Measurements from ENCODE around the gene SLIT3. TPM values are rescaled to one million over a fixed set of nuclear protein-coding genes. Genes with fewer than 3 reads are reported as not detected.

The SLIT3 gene
- total RNA-seq, 1 donor from 2014 or later, result not detected

GRCh38 chr5:168842571-168843205 is 458.3 kb downstream of the SLIT3 start:
- DNase-seq (ENCODE audit: low read depth in 2 of 2), result no peak

- DNase-seq (ENCODE audit: low read depth in 2 of 2), result no peak
Measured at GRCh38 chr5:168837852-168838251, 463.1 kb downstream of the SLIT3 start.

GRCh38 chr5:168836603-168837231 is 464.2 kb downstream of the SLIT3 start:
- DNase-seq (ENCODE audit: low read depth in 2 of 2), result no peak

DNA sequence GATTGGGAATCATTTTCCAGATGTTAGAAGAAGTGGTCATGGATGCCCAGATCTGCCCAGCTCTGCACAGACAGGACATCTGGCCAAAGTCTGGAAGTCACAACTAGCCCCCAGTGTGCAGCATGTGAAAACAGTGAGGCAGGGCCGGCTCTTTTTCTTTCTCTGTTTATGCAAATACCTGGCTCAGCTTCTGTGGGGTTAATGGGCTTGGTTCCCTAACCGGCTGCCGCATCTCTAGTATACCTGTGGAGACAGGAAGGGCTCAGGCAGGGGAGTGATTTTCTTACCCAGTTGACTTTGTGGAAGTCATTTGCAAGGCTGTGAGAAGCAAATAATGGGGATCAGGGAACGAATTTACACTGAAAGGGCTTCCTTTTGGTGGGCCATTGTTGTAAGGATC is 467.0 kb downstream of the SLIT3 start:
- no peak for DNase-seq (ENCODE audit: low read depth in 2 of 2)

DNA sequence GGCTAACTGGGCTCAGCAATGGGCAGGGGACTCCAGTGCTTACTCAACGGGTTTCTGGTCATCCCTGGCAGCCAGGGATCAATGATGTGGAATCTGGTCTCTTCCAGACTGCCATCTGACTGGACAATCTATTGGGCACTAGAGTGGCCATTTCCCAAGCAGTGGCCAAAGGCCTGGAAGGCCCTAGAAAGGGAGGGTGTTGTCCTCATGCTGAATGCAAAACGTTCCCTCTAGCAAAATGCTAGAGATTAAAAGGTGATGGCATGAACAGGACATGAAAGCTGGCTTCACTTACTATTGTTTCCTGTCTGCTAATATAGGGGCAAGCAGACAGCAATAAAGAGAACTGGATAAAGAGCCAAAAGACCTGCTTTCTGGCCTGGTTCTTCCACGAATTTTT is 467.6 kb downstream of the SLIT3 start:
- peak in 1 of 2 donors; percentile 4 for DNase-seq (ENCODE audit: low read depth in 2 of 2)

GRCh38 chr5:168832308-168832707 is 468.6 kb downstream of the SLIT3 start:
- DNase-seq (ENCODE audit: low read depth in 2 of 2), result no peak

DNA sequence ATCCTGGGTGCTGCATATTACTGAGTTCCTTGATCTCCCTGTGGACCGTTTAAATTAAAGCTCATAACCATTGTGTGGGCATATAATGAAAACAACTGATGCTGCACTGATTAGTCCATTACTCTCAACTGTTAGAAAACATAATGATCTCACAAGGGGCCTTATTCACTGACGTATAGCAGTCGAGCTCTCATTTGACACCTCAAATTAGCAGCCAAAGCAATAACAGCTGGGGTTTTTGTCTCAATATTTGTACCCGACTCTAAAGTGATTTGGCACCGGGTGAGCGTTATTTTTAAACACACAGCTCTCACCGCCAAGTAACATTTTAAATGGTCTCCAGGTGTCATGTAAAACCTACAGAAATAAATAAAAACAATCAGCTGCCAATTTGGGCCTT is 469.6 kb downstream of the SLIT3 start:
- no peak for DNase-seq (ENCODE audit: low read depth in 2 of 2)

GRCh38 chr5:168830833-168831232 is 470.1 kb downstream of the SLIT3 start:
- no peak for DNase-seq (ENCODE audit: low read depth in 2 of 2)

GRCh38 chr5:168829922-168830417 is 471.0 kb downstream of the SLIT3 start:
- no peak for DNase-seq (ENCODE audit: low read depth in 2 of 2)

GRCh38 chr5:168829044-168829443 is 471.9 kb downstream of the SLIT3 start:
- DNase-seq (ENCODE audit: low read depth in 2 of 2), result no peak

- DNase-seq (ENCODE audit: low read depth in 2 of 2), result no peak
Measured at GRCh38 chr5:168827636-168828035, 473.3 kb downstream of the SLIT3 start.

GRCh38 chr5:168826246-168826725 is 474.7 kb downstream of the SLIT3 start:
- DNase-seq (ENCODE audit: low read depth in 2 of 2), result no peak

DNA sequence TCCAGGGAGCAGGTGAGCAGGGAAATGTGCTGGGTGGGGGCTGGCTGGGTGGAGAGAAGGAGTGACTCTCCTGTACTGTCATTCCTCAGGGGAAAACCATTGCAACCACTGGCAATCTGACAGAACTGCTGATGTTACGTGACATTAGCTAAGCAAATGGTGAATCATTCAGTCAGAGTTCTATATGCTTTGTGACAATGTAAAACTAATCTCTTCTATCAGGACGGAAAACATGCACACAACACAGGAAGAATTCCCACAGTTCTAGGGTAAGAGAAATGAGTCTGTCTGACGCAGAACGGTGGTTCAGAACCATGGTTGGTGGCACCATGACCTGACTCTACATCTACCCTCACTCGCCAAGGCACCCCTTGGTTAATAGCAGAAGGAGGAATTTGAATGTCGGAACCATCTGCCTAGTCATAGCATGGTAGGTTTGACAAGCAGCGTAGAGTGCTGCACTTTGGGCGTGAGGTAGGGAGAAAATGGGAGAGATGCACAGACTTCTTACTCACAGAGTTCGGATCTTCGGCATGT is 478.1 kb downstream of the SLIT3 start:
- no peak for DNase-seq (ENCODE audit: low read depth in 2 of 2)

GRCh38 chr5:168822248-168822744 is 478.6 kb downstream of the SLIT3 start:
- DNase-seq (ENCODE audit: low read depth in 2 of 2), result no peak

DNA sequence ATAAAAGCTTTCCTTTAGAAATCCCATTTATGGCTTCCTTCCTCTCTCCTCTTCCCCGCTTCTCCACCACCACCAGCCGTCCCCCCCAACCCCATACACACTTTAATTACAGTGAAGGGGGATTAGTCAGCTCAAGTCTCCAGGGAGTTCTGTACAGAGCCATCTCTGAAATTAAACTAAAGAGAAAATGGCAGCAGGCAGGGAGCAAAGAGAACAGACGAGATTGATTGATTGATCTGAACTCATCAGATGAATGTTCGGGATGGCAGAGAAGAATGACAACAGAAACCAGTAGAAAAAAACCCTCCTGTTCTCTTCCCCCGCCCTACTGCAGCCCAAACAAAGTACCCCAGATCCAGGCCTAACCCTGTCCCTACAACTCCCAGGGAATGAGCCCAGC is 480.1 kb downstream of the SLIT3 start:
- DNase-seq (ENCODE audit: low read depth in 2 of 2), result no peak

- DNase-seq (ENCODE audit: low read depth in 2 of 2), result no peak
Measured at GRCh38 chr5:168819004-168819621, 481.8 kb downstream of the SLIT3 start.

GRCh38 chr5:168818558-168818957 is 482.4 kb downstream of the SLIT3 start:
- no peak for DNase-seq (ENCODE audit: low read depth in 2 of 2)

DNA sequence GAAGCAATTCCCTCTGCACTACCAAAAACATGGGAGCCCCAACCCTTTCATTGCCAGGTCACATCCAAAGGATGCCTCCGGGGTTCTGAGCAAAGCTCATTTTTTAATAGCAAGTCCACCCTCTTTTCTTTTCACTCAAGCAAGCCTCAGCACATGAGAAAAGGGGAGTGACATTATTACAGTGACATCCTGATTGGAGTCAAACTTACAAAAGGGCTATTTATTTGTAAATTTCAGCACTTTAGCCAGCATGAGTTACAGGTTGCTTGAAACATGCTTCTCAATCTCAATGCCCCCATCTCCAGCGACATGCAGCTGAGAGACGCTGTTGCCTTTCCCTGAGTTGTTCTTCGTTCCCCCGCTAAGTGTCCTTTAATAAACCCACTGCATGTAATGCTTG is 483.3 kb downstream of the SLIT3 start:
- no peak for DNase-seq (ENCODE audit: low read depth in 2 of 2)

DNA sequence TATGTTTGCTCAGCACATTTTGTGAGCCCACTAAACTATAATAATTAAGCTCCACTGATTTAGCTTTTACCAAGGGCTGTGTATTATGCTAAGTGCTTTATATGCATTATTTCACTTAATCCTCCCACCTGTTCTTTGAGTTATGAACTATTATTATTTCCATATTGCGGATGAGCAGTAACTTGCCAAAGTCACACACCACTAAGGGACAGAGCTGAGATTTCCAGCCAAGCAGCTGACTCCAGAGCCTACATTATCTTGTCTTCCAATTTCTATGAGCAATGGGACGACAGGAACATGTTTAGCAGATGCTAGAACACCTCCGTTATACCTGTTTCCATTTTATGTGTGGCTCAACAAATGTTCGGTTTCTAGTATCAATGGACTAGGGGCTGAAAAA is 484.3 kb downstream of the SLIT3 start:
- DNase-seq (ENCODE audit: low read depth in 2 of 2), result no peak

DNA sequence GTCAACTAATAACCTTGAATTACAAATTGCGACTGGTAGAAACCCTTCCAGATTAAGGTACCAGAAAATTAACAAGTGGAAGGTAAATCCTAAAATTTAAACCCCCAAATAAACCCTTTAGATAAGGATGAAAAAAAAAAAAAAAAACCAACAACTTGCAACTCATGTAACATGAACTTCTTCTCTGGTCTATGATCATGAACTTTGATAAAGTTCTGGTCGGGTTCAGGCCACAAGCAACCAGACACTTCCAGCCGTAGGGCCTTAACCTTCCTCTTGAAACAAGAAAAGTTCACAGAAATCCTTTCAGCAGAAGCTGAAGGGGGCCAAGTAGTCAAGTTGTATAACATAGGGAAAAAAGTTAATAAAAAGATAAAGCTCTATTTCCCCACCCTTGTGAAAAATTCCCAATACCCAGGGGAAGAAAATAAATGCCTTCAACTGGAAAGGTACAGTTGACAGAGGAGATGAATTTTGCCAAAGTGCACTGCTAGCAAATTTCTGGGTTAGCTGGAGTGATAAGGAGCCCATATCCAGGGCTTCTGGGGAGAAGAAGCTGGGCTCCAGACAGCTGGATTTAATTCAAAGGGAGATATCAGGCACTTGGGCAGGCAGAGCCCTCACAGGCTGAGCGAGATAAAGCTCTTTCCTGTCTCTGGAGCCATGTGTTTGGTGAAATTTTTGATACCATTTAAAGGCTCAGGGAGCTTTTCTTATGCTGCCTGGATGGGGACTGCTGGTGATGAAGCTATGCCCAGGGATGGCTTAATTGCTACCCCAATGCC is 487.6 kb downstream of the SLIT3 start:
- no peak for DNase-seq (ENCODE audit: low read depth in 2 of 2)

DNA sequence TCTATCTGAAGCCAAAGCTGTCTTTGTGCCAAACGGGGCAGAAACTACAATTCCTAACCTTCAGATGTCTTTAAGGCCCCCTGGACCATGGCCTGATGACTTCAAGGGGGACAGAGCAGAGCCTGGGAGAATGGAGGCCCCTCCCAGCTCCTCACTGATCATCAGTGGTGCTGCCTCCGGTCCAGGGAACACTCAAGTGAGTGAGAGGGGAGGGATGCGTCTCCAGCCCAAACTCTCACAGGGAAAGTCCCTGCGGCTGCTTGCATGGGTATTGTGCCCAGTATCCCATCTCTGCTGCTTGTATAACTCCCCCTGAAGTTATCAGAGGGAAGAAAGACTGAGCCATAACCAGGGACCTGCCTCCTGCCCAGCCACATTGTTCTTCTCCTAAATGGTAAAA is 490.3 kb downstream of the SLIT3 start:
- no peak for DNase-seq (ENCODE audit: low read depth in 2 of 2)

- no peak for DNase-seq (ENCODE audit: low read depth in 2 of 2)
Measured at GRCh38 chr5:168809218-168809617, 491.7 kb downstream of the SLIT3 start.
